ENCODE results near the gene SLC25A1.

Gene SLC25A1

DNA sequence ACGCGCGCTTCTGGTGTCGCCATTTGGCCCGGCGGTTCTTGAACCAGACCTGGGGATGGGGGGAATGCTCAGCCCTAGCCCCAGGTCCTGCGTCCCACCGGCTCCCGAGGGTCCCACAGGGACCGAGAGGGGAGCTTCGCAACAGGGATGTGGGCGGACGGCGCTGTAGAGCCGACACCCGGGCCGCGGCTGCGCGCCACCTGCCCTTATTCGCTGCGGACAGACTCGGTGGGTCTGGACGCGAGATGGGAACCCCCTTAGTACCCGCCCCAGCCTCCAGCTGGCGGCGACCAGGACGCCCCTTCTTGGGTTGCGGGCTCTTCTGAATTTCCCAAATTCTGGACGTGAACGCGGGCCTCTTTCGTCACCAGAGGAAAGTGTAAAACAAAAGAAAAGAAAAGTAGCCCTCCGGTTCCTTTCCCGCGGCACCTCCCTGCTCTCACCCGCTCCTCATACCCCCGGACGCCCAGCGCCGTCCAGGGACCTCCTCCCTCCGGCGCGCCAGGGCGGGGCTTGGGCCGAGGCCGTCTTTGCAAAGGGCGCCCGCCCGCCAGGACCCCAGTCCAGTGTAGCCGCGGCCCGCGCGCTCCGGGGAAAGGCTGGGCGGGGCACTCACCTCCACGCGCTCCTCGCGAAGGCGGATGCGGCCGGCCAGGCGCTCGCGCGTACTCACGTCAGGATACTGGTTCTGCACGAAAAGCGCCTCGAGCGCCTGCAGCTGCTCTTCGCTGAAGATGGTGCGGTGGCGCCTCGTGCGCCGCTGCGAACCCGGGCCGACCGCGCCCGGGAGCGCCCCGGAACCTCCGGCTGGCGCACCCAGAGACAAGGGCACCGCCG lies 29.3 kb downstream of the SLC25A1 start:
- no peaks in the 10 kb centered on the region for H3K9me2 ChIP-seq (replicated peaks; ENCODE audit: low read depth, low read length)
- H4K20me1 ChIP-seq (ENCODE audit: insufficient read depth, low read length, poor library complexity, severe bottlenecking), result peaks cover 1% of the 10 kb centered on the region
- H3K9me3 ChIP-seq (ENCODE audit: insufficient read depth, low read depth, low read length), result no peaks in the 10 kb centered on the region
- no peak overlapping the region for H2AFZ ChIP-seq (ENCODE audit: low read length)
- no peaks in the 10 kb centered on the region for H3F3A ChIP-seq (ENCODE audit: low read depth)
- TF ChIP-seq EZH2phosphoT487 (IDR thresholded peaks at IDR 0.05; ENCODE audit: borderline replicate concordance) (no peak), CTCF (conservative IDR thresholded peaks at IDR 0.05; ENCODE audit: low read length) (no peak)
- no peaks in the 10 kb centered on the region for H3K36me3 ChIP-seq (ENCODE audit: insufficient read depth, low read length)
- H3K4me1 ChIP-seq (ENCODE audit: insufficient read depth, low read length, poor library complexity, severe bottlenecking), result peaks cover 4% of the 10 kb centered on the region
- H3K4me2 ChIP-seq (ENCODE audit: low read depth, low read length, poor library complexity, severe bottlenecking), result no peak overlapping the region
- no peak overlapping the region for H3K4me3 ChIP-seq (ENCODE audit: low read length, poor library complexity, severe bottlenecking)
- no peaks in the 10 kb centered on the region for H3K27me3 ChIP-seq (ENCODE audit: insufficient read depth, low read length, poor library complexity, severe bottlenecking)
- no peak overlapping the region for H3K9ac ChIP-seq (ENCODE audit: low read depth, low read length, poor library complexity, severe bottlenecking)
- peaks cover 2% of the 10 kb centered on the region for H3K79me2 ChIP-seq (ENCODE audit: insufficient read depth, low read length)

GRCh38 chr22:19148417-19149046 lies 30.0 kb downstream of the SLC25A1 start:
- Histone ChIP-seq H3K9ac (ENCODE audit: low read depth, low read length, poor library complexity, severe bottlenecking) (no peak overlapping the region), H3K4me2 (ENCODE audit: low read depth, low read length, poor library complexity, severe bottlenecking) (no peak overlapping the region), H3K36me3 (ENCODE audit: insufficient read depth, low read length) (no peaks in the 10 kb centered on the region), H3K9me2 (replicated peaks; ENCODE audit: low read depth, low read length) (no peaks in the 10 kb centered on the region), H3K79me2 (ENCODE audit: insufficient read depth, low read length) (peaks cover 10% of the 10 kb centered on the region), H4K20me1 (ENCODE audit: insufficient read depth, low read length, poor library complexity, severe bottlenecking) (peaks cover 9% of the 10 kb centered on the region), H3K27me3 (ENCODE audit: insufficient read depth, low read length, poor library complexity, severe bottlenecking) (no peaks in the 10 kb centered on the region), H3K9me3 (ENCODE audit: insufficient read depth, low read depth, low read length) (no peaks in the 10 kb centered on the region), H3K4me1 (ENCODE audit: insufficient read depth, low read length, poor library complexity, severe bottlenecking) (peaks cover 8% of the 10 kb centered on the region), H3K4me3 (ENCODE audit: low read length, poor library complexity, severe bottlenecking) (no peak overlapping the region), H2AFZ (ENCODE audit: low read length) (no peak overlapping the region), H3F3A (ENCODE audit: low read depth) (no peaks in the 10 kb centered on the region)
- no peak for TF ChIP-seq CTCF (conservative IDR thresholded peaks at IDR 0.05; ENCODE audit: low read length)

DNA sequence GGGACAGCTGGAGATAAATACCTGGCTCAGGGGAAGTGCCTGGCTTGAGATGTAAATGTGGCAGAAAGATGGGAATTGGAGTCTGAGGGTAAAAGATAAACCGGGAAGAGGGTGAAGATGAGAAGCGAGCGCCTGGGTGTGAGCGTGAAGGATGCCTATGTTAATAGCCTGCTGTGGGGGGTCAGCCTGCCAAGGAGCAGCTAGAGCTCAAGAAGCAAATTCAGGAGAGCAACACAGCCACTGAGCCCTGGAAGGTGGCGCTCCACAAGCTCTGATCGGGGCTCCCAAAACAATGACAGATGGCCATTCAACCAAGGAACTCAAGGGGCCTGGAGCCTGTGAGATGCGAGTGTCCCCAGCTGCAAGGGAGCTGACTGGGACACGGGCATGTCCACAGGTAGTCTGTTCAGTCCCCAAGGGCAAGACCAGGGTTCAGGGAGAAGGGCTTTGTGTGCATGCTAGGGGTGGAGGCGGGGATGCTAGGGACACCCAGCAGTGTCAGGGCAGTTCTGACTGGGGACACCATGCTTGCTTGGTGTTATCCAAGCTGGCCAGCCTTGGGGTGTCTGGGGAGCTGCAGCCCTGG lies 31.2 kb downstream of the SLC25A1 start:
- Histone ChIP-seq H3K36me3 (ENCODE audit: insufficient read depth, low read length) (no peaks in the 10 kb centered on the region), H2AFZ (ENCODE audit: low read length) (no peak overlapping the region), H3K9ac (ENCODE audit: low read depth, low read length, poor library complexity, severe bottlenecking) (no peak overlapping the region)

More for the DNA sequence above, 31.2 kb downstream of the SLC25A1 start:
- no peak for TF ChIP-seq EZH2phosphoT487 (IDR thresholded peaks at IDR 0.05; ENCODE audit: borderline replicate concordance)
- no peak overlapping the region for H3K4me3 ChIP-seq (ENCODE audit: low read length, poor library complexity, severe bottlenecking)
- H3F3A ChIP-seq (ENCODE audit: low read depth), result no peaks in the 10 kb centered on the region
- no peaks in the 10 kb centered on the region for H3K9me3 ChIP-seq (ENCODE audit: insufficient read depth, low read depth, low read length)
- H3K4me2 ChIP-seq (ENCODE audit: low read depth, low read length, poor library complexity, severe bottlenecking), result no peak overlapping the region
- peaks cover 15% of the 10 kb centered on the region for H3K79me2 ChIP-seq (ENCODE audit: insufficient read depth, low read length)
- H3K27me3 ChIP-seq (ENCODE audit: insufficient read depth, low read length, poor library complexity, severe bottlenecking), result no peaks in the 10 kb centered on the region
- peaks cover 9% of the 10 kb centered on the region for H4K20me1 ChIP-seq (ENCODE audit: insufficient read depth, low read length, poor library complexity, severe bottlenecking)
- peaks cover 7% of the 10 kb centered on the region for H3K4me1 ChIP-seq (ENCODE audit: insufficient read depth, low read length, poor library complexity, severe bottlenecking)
- H3K9me2 ChIP-seq (replicated peaks; ENCODE audit: low read depth, low read length), result no peaks in the 10 kb centered on the region

All from Loucy (cell line).